NCI-H2227 treated with DMSO at 0.1 percent for 48 hours (cell line): ENCODE data around the gene ANLN.

Experiments used
- DNase-seq: peaks from one replicate; lab custom pipeline; 2025; lab: John Stamatoyannopoulos, UW

Gene ANLN

GRCh38 chr7:36408589-36408988, 18.9 kb downstream of the ANLN start:
- no peak for DNase-seq

- DNase-seq: no peak
Measured at GRCh38 chr7:36409180-36409579, 19.5 kb downstream of the ANLN start.

GRCh38 chr7:36415144-36415543, 25.5 kb downstream of the ANLN start:
- DNase-seq: no peak

GRCh38 chr7:36416251-36416650, 26.6 kb downstream of the ANLN start:
- DNase-seq: no peak

- no peak for DNase-seq
Measured at GRCh38 chr7:36420307-36420706, 30.6 kb downstream of the ANLN start.

GRCh38 chr7:36422072-36422471, 32.4 kb downstream of the ANLN start:
- DNase-seq: no peak

GRCh38 chr7:36423633-36424032, 34.0 kb downstream of the ANLN start:
- DNase-seq: no peak

GRCh38 chr7:36430186-36430585, 40.5 kb downstream of the ANLN start:
- DNase-seq: no peak

- DNase-seq: no peak
Measured at GRCh38 chr7:36430881-36431280, 41.2 kb downstream of the ANLN start.

- DNase-seq: no peak
Measured at GRCh38 chr7:36438211-36438610, 48.5 kb downstream of the ANLN start.

GRCh38 chr7:36439624-36440023, 50.0 kb downstream of the ANLN start:
- no peak for DNase-seq

GRCh38 chr7:36440880-36441279, 51.2 kb downstream of the ANLN start:
- DNase-seq: peak; percentile 5

- no peak for DNase-seq
Measured at GRCh38 chr7:36441344-36442022, 51.8 kb downstream of the ANLN start.

- DNase-seq: no peak
Measured at GRCh38 chr7:36448781-36449379, 59.2 kb downstream of the ANLN start.

- no peak for DNase-seq
Measured at GRCh38 chr7:36449685-36450084, 60.0 kb downstream of the ANLN start.

- DNase-seq: no peak
Measured at GRCh38 chr7:36453769-36454168, 64.1 kb downstream of the ANLN start.

GRCh38 chr7:36455646-36456045, 66.0 kb downstream of the ANLN start:
- no peak for DNase-seq

- DNase-seq: no peak
Measured at GRCh38 chr7:36456138-36456537, 66.5 kb downstream of the ANLN start.

- no peak for DNase-seq
Measured at GRCh38 chr7:36456548-36456947, 66.9 kb downstream of the ANLN start.

- no peak for DNase-seq
Measured at GRCh38 chr7:36459236-36459960, 69.7 kb downstream of the ANLN start.

- DNase-seq: no peak
Measured at GRCh38 chr7:36460811-36461429, 71.3 kb downstream of the ANLN start.

GRCh38 chr7:36462551-36463137, 73.0 kb downstream of the ANLN start:
- no peak for DNase-seq

GRCh38 chr7:36464271-36464670, 74.6 kb downstream of the ANLN start:
- DNase-seq: no peak
